Activated CD4-positive, alpha-beta T cell treated with anti-CD3 and anti-CD28 coated beads, Interleukin-2, amount 10 ng/mL, durations not matched to agents 7 days and 5 days (primary cell): ENCODE measurements around the gene EPB42. TPM values are rescaled to one million over a fixed set of nuclear protein-coding genes. Genes with fewer than 3 reads are reported as not detected.

Source experiments
- CTCF ChIA-PET: fragments of 350-600 bp; sonication (Branson Sonifier 250); formaldehyde crosslinking; loops from one replicate; lab custom pipeline; 2021; ENCODE audit warnings: antibody characterized with exemption; lab: Charles Lee
- POLR2A ChIA-PET: fragments of 350-600 bp; sonication (Branson Sonifier 250); formaldehyde crosslinking; loops from one replicate; lab custom pipeline; 2021; ENCODE audit warnings: antibody characterized with exemption; lab: Charles Lee
- DNase-seq: peaks from one replicate; pipeline ENCODE4 v3.0.0-alpha.2; 2020
- H3K27ac Mint-ChIP-seq: one replicate; pipeline ENCODE4 v1.8.0; 2021; ENCODE audit warnings: mild to moderate bottlenecking, moderate library complexity, mixed read lengths
- H3K27me3 Mint-ChIP-seq: one replicate; pipeline ENCODE4 v1.8.0; 2021; ENCODE audit warnings: mixed read lengths
- H3K36me3 Mint-ChIP-seq: one replicate; pipeline ENCODE4 v1.8.0; 2021; ENCODE audit warnings: low read depth, mixed read lengths
- H3K4me1 Mint-ChIP-seq: one replicate; pipeline ENCODE4 v1.8.0; 2021; ENCODE audit warnings: mixed read lengths
- H3K4me3 Mint-ChIP-seq: one replicate; pipeline ENCODE4 v1.8.0; 2021; ENCODE audit warnings: mild to moderate bottlenecking, moderate library complexity, mixed read lengths
- H3K9me3 Mint-ChIP-seq: one replicate; pipeline ENCODE4 v1.8.0; 2021; ENCODE audit warnings: mixed read lengths
- total RNA-seq, 2 experiments: library from RNA; stranded (reverse); gene quantifications; one replicate each; pipeline ENCODE4 v1.2.3, GENCODE V29; 2021

The EPB42 gene
- not detected for total RNA-seq

GRCh38 chr15:43220991-43221403 is at the start of gene EPB42:
Gene EPB42, minus strand, starts transcription at chr15:43221018. Its CDS starts 193 bp downstream, at chr15:43220825.
- H3K4me1 Mint-ChIP-seq: peaks cover 4% of the 10 kb centered on the region
- H3K4me3 Mint-ChIP-seq: no peak within 1 kb of the TSS
- peaks cover 19% of the 10 kb centered on the region for H3K27me3 Mint-ChIP-seq
- H3K36me3 Mint-ChIP-seq: no peaks in the 10 kb centered on the region
- no peak within 1 kb of the TSS for H3K27ac Mint-ChIP-seq
- ChIA-PET CTCF (no interaction called here), POLR2A (no interaction called here)
- DNase-seq: no peak
- no peaks in the 10 kb centered on the region for H3K9me3 Mint-ChIP-seq

GRCh38 chr15:43270113-43270665 is 49.4 kb upstream of the EPB42 start:
- Mint-ChIP-seq H3K36me3 (no peaks in the 10 kb centered on the region), H3K27me3 (peaks cover 17% of the 10 kb centered on the region), H3K4me3 (no peak overlapping the region), H3K4me1 (peaks cover 14% of the 10 kb centered on the region), H3K27ac (no peak overlapping the region), H3K9me3 (peaks cover 3% of the 10 kb centered on the region)
- POLR2A ChIA-PET: no interaction called here
- CTCF ChIA-PET: interaction anchor here (1.2 to 3.6 kb wide), 2 partner anchors 10 to 44 kb away, joined by 3 to 32 read pairs; no protein-coding TSS in a partner anchor
- DNase-seq: no peak

GRCh38 chr15:43268111-43269105 is 47.6 kb upstream of the EPB42 start:
- POLR2A ChIA-PET: no interaction called here
- Mint-ChIP-seq H3K27ac (no peak overlapping the region), H3K9me3 (peaks cover 3% of the 10 kb centered on the region), H3K4me1 (peaks cover 14% of the 10 kb centered on the region), H3K4me3 (no peak overlapping the region), H3K36me3 (no peaks in the 10 kb centered on the region), H3K27me3 (peaks cover 24% of the 10 kb centered on the region)
- DNase-seq: no peak
- CTCF ChIA-PET: interaction anchor here (0.6 to 3.6 kb wide), 7 partner anchors 14 to 347 kb away, joined by 3 to 32 read pairs (median 5); no protein-coding TSS in a partner anchor

GRCh38 chr15:43267439-43267838 is 46.6 kb upstream of the EPB42 start:
- Mint-ChIP-seq H3K4me1 (peaks cover 14% of the 10 kb centered on the region), H3K9me3 (peaks cover 3% of the 10 kb centered on the region), H3K4me3 (no peak overlapping the region), H3K36me3 (no peaks in the 10 kb centered on the region), H3K27me3 (peaks cover 29% of the 10 kb centered on the region), H3K27ac (no peak overlapping the region)
- POLR2A ChIA-PET: no interaction called here
- no peak for DNase-seq
- CTCF ChIA-PET: interaction anchor here (0.6 to 3.6 kb wide), 8 partner anchors 13 to 346 kb away, joined by 3 to 32 read pairs (median 4); no protein-coding TSS in a partner anchor

- no peaks in the 10 kb centered on the region for H3K36me3 Mint-ChIP-seq
- H3K4me1 Mint-ChIP-seq: peaks cover 14% of the 10 kb centered on the region
- CTCF ChIA-PET: interaction anchor here (0.6 to 3.6 kb wide), 9 partner anchors 10 to 41 kb away, joined by 3 to 32 read pairs (median 4); no protein-coding TSS in a partner anchor
- H3K9me3 Mint-ChIP-seq: no peaks in the 10 kb centered on the region
- H3K4me3 Mint-ChIP-seq: no peak within 1 kb of the TSS
- POLR2A ChIA-PET: no interaction called here
- H3K27me3 Mint-ChIP-seq: peaks cover 28% of the 10 kb centered on the region
- no peak for DNase-seq
- no peak within 1 kb of the TSS for H3K27ac Mint-ChIP-seq
Measured at GRCh38 chr15:43266834-43267233, 46.0 kb upstream of the EPB42 start, which contains the start of gene TGM5. Gene TGM5, minus strand, starts transcription at chr15:43266928. Its CDS starts 79 bp downstream, at chr15:43266849.

GRCh38 chr15:43266386-43266785 is 45.6 kb upstream of the EPB42 start:
- ChIA-PET CTCF (interaction anchor here (0.8 to 3.2 kb wide), 9 partner anchors 9 to 41 kb away, joined by 3 to 10 read pairs (median 4); no protein-coding TSS in a partner anchor), POLR2A (no interaction called here)
- Mint-ChIP-seq H3K36me3 (no peaks in the 10 kb centered on the region), H3K4me1 (peaks cover 12% of the 10 kb centered on the region), H3K27me3 (peaks cover 27% of the 10 kb centered on the region), H3K27ac (no peak overlapping the region), H3K9me3 (no peaks in the 10 kb centered on the region), H3K4me3 (no peak overlapping the region)
- no peak for DNase-seq

GRCh38 chr15:43260011-43260615 is 39.3 kb upstream of the EPB42 start:
- POLR2A ChIA-PET: no interaction called here
- no peaks in the 10 kb centered on the region for H3K36me3 Mint-ChIP-seq

GRCh38 chr15:43258781-43259180 is 38.0 kb upstream of the EPB42 start:
- no peak overlapping the region for H3K27ac Mint-ChIP-seq
- H3K4me3 Mint-ChIP-seq: no peak overlapping the region
- CTCF ChIA-PET: interaction anchor here (0.6 kb wide), 1 partner anchor 216 kb away, joined by 3 read pairs; no protein-coding TSS in a partner anchor
- no peaks in the 10 kb centered on the region for H3K9me3 Mint-ChIP-seq
- H3K4me1 Mint-ChIP-seq: peaks cover under 1% of the 10 kb centered on the region
- H3K27me3 Mint-ChIP-seq: peaks cover 16% of the 10 kb centered on the region
- POLR2A ChIA-PET: no interaction called here
- no peaks in the 10 kb centered on the region for H3K36me3 Mint-ChIP-seq
- DNase-seq: no peak

More at GRCh38 chr15:43260011-43260615, 39.3 kb upstream of the EPB42 start:
- no peaks in the 10 kb centered on the region for H3K4me1 Mint-ChIP-seq
- CTCF ChIA-PET: interaction anchor here (0.7 to 2.0 kb wide), 3 partner anchors 9 to 34 kb away, joined by 3 to 6 read pairs (median 3); no protein-coding TSS in a partner anchor
- no peak for DNase-seq
- peaks cover 18% of the 10 kb centered on the region for H3K27me3 Mint-ChIP-seq
- H3K4me3 Mint-ChIP-seq: no peak overlapping the region
- no peak overlapping the region for H3K27ac Mint-ChIP-seq
- H3K9me3 Mint-ChIP-seq: no peaks in the 10 kb centered on the region

GRCh38 chr15:43256341-43256740 is 35.5 kb upstream of the EPB42 start:
- ChIA-PET CTCF (interaction anchor here (1.1 to 1.8 kb wide), 4 partner anchors 10 to 42 kb away, joined by 3 to 5 read pairs (median 4); partner anchors contain the start of gene TGM5), POLR2A (no interaction called here)
- peaks cover 10% of the 10 kb centered on the region for H3K4me1 Mint-ChIP-seq
- H3K27me3 Mint-ChIP-seq: peaks cover 2% of the 10 kb centered on the region
- no peaks in the 10 kb centered on the region for H3K36me3 Mint-ChIP-seq
- no peak for DNase-seq
- H3K27ac Mint-ChIP-seq: no peak overlapping the region
- no peaks in the 10 kb centered on the region for H3K9me3 Mint-ChIP-seq
- no peak overlapping the region for H3K4me3 Mint-ChIP-seq

GRCh38 chr15:43255376-43255775 is 34.6 kb upstream of the EPB42 start:
- Mint-ChIP-seq H3K27me3 (peaks cover 2% of the 10 kb centered on the region), H3K4me3 (no peak overlapping the region), H3K36me3 (no peaks in the 10 kb centered on the region), H3K9me3 (no peaks in the 10 kb centered on the region), H3K4me1 (peaks cover 16% of the 10 kb centered on the region), H3K27ac (no peak overlapping the region)
- POLR2A ChIA-PET: no interaction called here
- CTCF ChIA-PET: interaction anchor here (2.1 kb wide), 1 partner anchor 12 kb away, joined by 10 read pairs; the partner anchor contains the start of gene TGM5
- DNase-seq: no peak

GRCh38 chr15:43253431-43254403 is 32.9 kb upstream of the EPB42 start:
- H3K4me1 Mint-ChIP-seq: peaks cover 30% of the 10 kb centered on the region
- H3K4me3 Mint-ChIP-seq: no peak overlapping the region
- CTCF ChIA-PET: interaction anchor here (0.6 to 2.5 kb wide), 11 partner anchors 11 to 765 kb away, joined by 3 to 10 read pairs (median 3); partner anchors contain the start of gene TGM5

More at GRCh38 chr15:43253431-43254403, 32.9 kb upstream of the EPB42 start:
- no peaks in the 10 kb centered on the region for H3K9me3 Mint-ChIP-seq
- peaks cover 2% of the 10 kb centered on the region for H3K27me3 Mint-ChIP-seq
- POLR2A ChIA-PET: no interaction called here
- no peak overlapping the region for H3K27ac Mint-ChIP-seq
- no peaks in the 10 kb centered on the region for H3K36me3 Mint-ChIP-seq
- no peak for DNase-seq
